ENCODE data around the gene JMJD7. TPM values are rescaled to one million over a fixed set of nuclear protein-coding genes. Genes with fewer than 3 reads are reported as not detected.

The JMJD7 gene
- total RNA-seq, 1 donor from 2014 or later: 35.4 TPM

GRCh38 chr15:41847206-41847605 lies 19.3 kb downstream of the JMJD7 start:
- ATAC-seq: no peak

GRCh38 chr15:41847981-41848380 lies 20.1 kb downstream of the JMJD7 start:
- ATAC-seq: no peak

- ATAC-seq: no peak
Observed at GRCh38 chr15:41848631-41849030, 20.7 kb downstream of the JMJD7 start.

- ATAC-seq: peak; percentile 69
Observed at GRCh38 chr15:41849204-41849603, 21.3 kb downstream of the JMJD7 start.

- ATAC-seq: peak; percentile 71
Observed at GRCh38 chr15:41849861-41850260, 22.0 kb downstream of the JMJD7 start.

GRCh38 chr15:41850482-41851166 lies 22.7 kb downstream of the JMJD7 start:
- no peak for ATAC-seq

- no peak for ATAC-seq
Observed at GRCh38 chr15:41851167-41851523, 23.3 kb downstream of the JMJD7 start.

- no peak for ATAC-seq
Observed at GRCh38 chr15:41851755-41852370, 24.0 kb downstream of the JMJD7 start.

GRCh38 chr15:41852736-41853590 lies 25.1 kb downstream of the JMJD7 start:
- peak; percentile 1 for ATAC-seq

- no peak for ATAC-seq
Observed at GRCh38 chr15:41853831-41854230, 25.9 kb downstream of the JMJD7 start.

- no peak for ATAC-seq
Observed at GRCh38 chr15:41854443-41854842, 26.6 kb downstream of the JMJD7 start.

GRCh38 chr15:41855261-41855961 lies 27.5 kb downstream of the JMJD7 start:
- ATAC-seq: no peak

GRCh38 chr15:41856262-41856661 lies 28.4 kb downstream of the JMJD7 start:
- no peak for ATAC-seq

- ATAC-seq: no peak
Observed at GRCh38 chr15:41856716-41857115, 28.8 kb downstream of the JMJD7 start.

- no peak for ATAC-seq
Observed at GRCh38 chr15:41857316-41857715, 29.4 kb downstream of the JMJD7 start.

GRCh38 chr15:41858756-41859155 lies 30.9 kb downstream of the JMJD7 start:
- no peak for ATAC-seq

- no peak for ATAC-seq
Observed at GRCh38 chr15:41860049-41860828, 32.3 kb downstream of the JMJD7 start.

GRCh38 chr15:41861736-41862356 lies 34.0 kb downstream of the JMJD7 start:
- ATAC-seq: no peak

GRCh38 chr15:41862515-41863116 lies 34.7 kb downstream of the JMJD7 start:
- no peak for ATAC-seq

- ATAC-seq: no peak
Observed at GRCh38 chr15:41865490-41866055, 37.7 kb downstream of the JMJD7 start.

GRCh38 chr15:41866263-41866703 lies 38.4 kb downstream of the JMJD7 start:
- no peak for ATAC-seq

All from esophagus mucosa (tissue), 1 donor.